Measurements from ENCODE around the gene MYO9B. TPM values are rescaled to one million over a fixed set of nuclear protein-coding genes. Genes with fewer than 3 reads are reported as not detected.

MYO9B gene
- total and polyA plus RNA-seq, 2 of the 13 experiments (the other 11 are each of a cell fraction or from before 2014, with no cell fraction given), result 18.0 to 18.3 TPM

DNA sequence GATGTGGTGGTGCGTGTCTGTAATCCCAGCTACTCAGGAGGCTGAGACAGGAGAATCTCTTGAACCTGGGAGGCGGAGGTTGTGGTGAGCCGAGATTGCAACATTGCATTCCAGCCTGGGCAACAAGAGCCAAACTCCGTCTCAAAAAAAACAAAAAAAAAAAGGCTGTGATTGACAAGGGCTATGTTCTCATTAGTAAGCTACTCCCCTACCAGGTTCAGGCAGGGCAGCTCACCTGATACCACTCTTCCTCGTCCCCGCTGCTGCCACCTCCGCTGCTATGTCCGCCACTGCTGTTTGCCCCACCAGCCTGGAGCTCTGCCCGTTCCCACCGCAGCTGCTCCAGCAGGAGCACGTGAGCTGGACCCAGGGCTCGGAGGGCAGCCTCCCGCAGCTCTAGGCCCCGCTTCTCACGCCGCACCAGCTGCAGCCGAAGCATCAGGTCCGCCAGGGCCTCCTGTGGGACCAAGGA is 179.6 kb downstream of the MYO9B start (continued):
- TF ChIP-seq, protein P1, sequence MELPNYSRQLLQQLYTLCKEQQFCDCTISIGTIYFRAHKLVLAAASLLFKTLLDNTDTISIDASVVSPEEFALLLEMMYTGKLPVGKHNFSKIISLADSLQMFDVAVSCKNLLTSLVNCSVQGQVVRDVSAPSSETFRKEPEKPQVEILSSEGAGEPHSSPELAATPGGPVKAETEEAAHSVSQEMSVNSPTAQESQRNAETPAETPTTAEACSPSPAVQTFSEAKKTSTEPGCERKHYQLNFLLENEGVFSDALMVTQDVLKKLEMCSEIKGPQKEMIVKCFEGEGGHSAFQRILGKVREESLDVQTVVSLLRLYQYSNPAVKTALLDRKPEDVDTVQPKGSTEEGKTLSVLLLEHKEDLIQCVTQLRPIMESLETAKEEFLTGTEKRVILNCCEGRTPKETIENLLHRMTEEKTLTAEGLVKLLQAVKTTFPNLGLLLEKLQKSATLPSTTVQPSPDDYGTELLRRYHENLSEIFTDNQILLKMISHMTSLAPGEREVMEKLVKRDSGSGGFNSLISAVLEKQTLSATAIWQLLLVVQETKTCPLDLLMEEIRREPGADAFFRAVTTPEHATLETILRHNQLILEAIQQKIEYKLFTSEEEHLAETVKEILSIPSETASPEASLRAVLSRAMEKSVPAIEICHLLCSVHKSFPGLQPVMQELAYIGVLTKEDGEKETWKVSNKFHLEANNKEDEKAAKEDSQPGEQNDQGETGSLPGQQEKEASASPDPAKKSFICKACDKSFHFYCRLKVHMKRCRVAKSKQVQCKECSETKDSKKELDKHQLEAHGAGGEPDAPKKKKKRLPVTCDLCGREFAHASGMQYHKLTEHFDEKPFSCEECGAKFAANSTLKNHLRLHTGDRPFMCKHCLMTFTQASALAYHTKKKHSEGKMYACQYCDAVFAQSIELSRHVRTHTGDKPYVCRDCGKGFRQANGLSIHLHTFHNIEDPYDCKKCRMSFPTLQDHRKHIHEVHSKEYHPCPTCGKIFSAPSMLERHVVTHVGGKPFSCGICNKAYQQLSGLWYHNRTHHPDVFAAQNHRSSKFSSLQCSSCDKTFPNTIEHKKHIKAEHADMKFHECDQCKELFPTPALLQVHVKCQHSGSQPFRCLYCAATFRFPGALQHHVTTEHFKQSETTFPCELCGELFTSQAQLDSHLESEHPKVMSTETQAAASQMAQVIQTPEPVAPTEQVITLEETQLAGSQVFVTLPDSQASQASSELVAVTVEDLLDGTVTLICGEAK (IDR thresholded peaks at IDR 0.05), result no peak
- TF ChIP-seq, protein P1 (CRISPR knock-in tag; IDR thresholded peaks at IDR 0.05), result no peak
- TF ChIP-seq GFI1 (CRISPR knock-in tag; IDR thresholded peaks at IDR 0.05; ENCODE audit: borderline replicate concordance), result peak; percentile 98
- TF ChIP-seq, protein P2, sequence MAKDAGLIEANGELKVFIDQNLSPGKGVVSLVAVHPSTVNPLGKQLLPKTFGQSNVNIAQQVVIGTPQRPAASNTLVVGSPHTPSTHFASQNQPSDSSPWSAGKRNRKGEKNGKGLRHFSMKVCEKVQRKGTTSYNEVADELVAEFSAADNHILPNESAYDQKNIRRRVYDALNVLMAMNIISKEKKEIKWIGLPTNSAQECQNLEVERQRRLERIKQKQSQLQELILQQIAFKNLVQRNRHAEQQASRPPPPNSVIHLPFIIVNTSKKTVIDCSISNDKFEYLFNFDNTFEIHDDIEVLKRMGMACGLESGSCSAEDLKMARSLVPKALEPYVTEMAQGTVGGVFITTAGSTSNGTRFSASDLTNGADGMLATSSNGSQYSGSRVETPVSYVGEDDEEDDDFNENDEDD (CRISPR knock-in tag; IDR thresholded peaks at IDR 0.05; ENCODE audit: borderline replicate concordance), result peak; percentile 67; the same call in 1 of the 2 replicates
- TF ChIP-seq ATF7-NPFF (CRISPR knock-in tag; IDR thresholded peaks at IDR 0.05; ENCODE audit: low read depth), result no peak
- TF ChIP-seq RFXAP (CRISPR knock-in tag; IDR thresholded peaks at IDR 0.05; ENCODE audit: borderline replicate concordance), result no peak
- peak; percentile 38 for TF ChIP-seq YY1 (IDR thresholded peaks at IDR 0.05; ENCODE audit: insufficient read depth, insufficient replicate concordance, low read depth, low read length)
- peak; percentile 75; the same call in 1 of the 2 replicates for TF ChIP-seq HNRNPL (IDR thresholded peaks at IDR 0.05; ENCODE audit: low read depth, low read length)
- TF ChIP-seq ZNF260 (CRISPR knock-in tag; IDR thresholded peaks at IDR 0.05; ENCODE audit: borderline replicate concordance, low read depth), result no peak
- TF ChIP-seq, protein P3, sequence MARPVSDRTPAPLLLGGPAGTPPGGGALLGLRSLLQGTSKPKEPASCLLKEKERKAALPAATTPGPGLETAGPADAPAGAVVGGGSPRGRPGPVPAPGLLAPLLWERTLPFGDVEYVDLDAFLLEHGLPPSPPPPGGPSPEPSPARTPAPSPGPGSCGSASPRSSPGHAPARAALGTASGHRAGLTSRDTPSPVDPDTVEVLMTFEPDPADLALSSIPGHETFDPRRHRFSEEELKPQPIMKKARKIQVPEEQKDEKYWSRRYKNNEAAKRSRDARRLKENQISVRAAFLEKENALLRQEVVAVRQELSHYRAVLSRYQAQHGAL (CRISPR knock-in tag; IDR thresholded peaks at IDR 0.05; ENCODE audit: not compliant biosample characterization), result no peak
- TF ChIP-seq, protein P4, sequence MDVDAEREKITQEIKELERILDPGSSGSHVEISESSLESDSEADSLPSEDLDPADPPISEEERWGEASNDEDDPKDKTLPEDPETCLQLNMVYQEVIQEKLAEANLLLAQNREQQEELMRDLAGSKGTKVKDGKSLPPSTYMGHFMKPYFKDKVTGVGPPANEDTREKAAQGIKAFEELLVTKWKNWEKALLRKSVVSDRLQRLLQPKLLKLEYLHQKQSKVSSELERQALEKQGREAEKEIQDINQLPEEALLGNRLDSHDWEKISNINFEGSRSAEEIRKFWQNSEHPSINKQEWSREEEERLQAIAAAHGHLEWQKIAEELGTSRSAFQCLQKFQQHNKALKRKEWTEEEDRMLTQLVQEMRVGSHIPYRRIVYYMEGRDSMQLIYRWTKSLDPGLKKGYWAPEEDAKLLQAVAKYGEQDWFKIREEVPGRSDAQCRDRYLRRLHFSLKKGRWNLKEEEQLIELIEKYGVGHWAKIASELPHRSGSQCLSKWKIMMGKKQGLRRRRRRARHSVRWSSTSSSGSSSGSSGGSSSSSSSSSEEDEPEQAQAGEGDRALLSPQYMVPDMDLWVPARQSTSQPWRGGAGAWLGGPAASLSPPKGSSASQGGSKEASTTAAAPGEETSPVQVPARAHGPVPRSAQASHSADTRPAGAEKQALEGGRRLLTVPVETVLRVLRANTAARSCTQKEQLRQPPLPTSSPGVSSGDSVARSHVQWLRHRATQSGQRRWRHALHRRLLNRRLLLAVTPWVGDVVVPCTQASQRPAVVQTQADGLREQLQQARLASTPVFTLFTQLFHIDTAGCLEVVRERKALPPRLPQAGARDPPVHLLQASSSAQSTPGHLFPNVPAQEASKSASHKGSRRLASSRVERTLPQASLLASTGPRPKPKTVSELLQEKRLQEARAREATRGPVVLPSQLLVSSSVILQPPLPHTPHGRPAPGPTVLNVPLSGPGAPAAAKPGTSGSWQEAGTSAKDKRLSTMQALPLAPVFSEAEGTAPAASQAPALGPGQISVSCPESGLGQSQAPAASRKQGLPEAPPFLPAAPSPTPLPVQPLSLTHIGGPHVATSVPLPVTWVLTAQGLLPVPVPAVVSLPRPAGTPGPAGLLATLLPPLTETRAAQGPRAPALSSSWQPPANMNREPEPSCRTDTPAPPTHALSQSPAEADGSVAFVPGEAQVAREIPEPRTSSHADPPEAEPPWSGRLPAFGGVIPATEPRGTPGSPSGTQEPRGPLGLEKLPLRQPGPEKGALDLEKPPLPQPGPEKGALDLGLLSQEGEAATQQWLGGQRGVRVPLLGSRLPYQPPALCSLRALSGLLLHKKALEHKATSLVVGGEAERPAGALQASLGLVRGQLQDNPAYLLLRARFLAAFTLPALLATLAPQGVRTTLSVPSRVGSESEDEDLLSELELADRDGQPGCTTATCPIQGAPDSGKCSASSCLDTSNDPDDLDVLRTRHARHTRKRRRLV (CRISPR knock-in tag; IDR thresholded peaks at IDR 0.05), result no peak
- no peak; the same call in 1 of the 2 replicates for TF ChIP-seq ZKSCAN8 (CRISPR knock-in tag; IDR thresholded peaks at IDR 0.05; ENCODE audit: borderline replicate concordance)
- TF ChIP-seq ZNF766 (CRISPR knock-in tag; IDR thresholded peaks at IDR 0.05; ENCODE audit: borderline replicate concordance), result no peak
